Ureter (tissue), 1 donor: ENCODE results near the gene CHMP5. TPM values are rescaled to one million over a fixed set of nuclear protein-coding genes. Genes with fewer than 3 reads are reported as not detected.
A peak's percentile ranks its signal among the peaks of the same experiment; 100 is the strongest.

Experiments used
- DNase-seq: peaks from one replicate; pipeline ENCODE4 v3.0.0-alpha.2; 2020; ENCODE audit warnings: low spot score
- total RNA-seq: library from RNA; stranded (reverse); gene quantifications from one replicate; pipeline ENCODE4 v1.2.4, GENCODE V29; 2023
- donor health status: DM: yes; HTN: yes; CAD: no.

Gene CHMP5
- total RNA-seq, 1 donor from 2014 or later, result 53.4 TPM

GRCh38 chr9:33242609-33243134 lies 22.2 kb upstream of the CHMP5 start:
- no peak for DNase-seq

GRCh38 chr9:33244137-33244784 lies 20.6 kb upstream of the CHMP5 start:
- no peak for DNase-seq

DNA sequence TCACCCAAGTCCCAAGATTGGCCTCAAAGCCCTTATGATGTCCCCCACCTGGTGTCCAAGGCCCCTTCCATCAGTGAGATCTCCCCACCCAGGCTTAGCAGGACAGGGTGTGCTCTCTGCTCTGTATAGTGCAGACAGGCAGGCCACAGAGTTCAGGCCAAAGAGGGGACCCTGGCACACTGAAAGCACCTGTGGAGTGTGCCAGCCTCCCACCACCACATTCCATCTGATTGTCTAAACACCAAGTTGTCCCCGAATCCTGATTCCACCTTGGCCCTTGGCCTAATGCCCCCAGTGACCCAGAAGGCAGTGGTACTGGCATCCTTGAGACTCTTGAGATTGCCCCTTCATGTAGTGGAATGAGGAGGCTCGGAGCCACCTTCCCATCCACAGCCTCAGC lies 19.5 kb upstream of the CHMP5 start:
- DNase-seq, result no peak

DNA sequence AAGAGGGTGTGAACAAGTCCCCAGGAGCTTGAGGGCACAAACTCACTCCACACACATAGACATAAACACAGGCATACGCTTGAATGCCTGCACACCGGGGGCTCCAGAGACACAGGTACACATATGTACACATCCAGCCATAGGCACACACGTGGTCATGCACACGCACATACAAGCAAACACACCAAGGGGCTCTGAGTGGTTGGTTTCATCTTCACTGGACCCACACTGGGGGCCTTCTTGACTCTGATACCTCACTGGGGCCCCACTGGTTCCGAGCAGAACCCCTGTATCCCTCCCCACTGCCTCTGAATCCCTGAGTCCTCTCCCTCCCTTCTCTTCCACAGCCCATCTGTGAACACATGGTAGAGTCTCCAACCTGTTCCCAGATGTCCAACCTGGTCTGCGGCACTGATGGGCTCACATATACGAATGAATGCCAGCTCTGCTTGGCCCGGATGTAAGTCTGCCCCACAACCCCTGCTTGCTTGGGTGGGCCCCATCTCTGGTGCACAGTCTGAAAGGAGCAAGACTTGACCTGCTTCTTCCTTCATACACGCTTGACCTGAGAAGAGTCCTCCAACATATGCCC lies 18.5 kb upstream of the CHMP5 start:
- no peak for DNase-seq

GRCh38 chr9:33248606-33249005 lies 16.2 kb upstream of the CHMP5 start:
- DNase-seq, result no peak

DNA sequence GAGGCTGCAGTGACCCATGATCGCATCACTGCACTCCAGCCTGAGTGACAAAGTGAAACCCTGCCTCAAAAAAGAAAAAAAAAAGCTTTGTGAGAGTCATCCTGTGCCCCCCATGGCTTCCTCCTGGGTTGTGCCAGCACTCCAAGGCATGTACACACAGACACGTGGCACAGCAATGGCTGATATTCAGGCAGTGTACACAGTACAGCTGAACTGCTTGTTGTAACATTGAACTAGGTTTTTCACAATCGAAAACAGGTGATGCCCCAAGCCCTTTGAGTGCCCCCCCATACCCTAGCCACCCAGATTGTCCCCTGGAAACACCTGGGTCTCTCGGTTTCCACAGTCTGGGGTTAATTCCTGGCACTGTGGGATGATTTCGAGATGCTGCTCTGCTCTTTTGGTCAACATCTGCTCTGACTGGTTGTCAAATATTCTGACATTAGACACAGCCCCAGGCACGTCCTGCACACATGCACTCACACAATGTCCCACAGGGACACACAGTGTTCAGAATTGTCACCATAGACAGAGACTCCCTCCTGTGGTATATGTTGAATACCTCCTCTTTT lies 15.7 kb upstream of the CHMP5 start:
- DNase-seq, result no peak

- no peak for DNase-seq
Measured at GRCh38 chr9:33249983-33250382, 14.9 kb upstream of the CHMP5 start.

- DNase-seq, result no peak
Measured at GRCh38 chr9:33250458-33250995, 14.3 kb upstream of the CHMP5 start.

DNA sequence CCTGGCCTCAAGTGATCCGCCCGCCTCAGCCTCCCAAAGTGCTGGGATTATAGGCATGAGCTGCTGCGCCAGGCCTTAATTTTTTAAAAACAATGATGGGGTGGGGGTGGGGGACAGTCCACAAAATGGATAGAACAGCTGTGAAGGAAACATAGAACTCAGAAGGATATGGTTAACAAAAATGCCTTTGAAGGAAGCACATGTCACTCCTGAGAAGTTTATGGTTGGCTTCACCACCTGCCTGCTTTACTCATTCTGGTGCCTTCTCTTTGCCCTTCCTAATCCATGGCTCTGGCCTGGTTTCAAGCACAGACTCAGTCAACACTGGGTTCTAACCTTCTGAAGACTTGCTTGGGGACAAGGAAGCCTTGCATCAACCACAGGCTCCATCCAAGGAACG lies 10.6 kb upstream of the CHMP5 start:
- no peak for DNase-seq

DNA sequence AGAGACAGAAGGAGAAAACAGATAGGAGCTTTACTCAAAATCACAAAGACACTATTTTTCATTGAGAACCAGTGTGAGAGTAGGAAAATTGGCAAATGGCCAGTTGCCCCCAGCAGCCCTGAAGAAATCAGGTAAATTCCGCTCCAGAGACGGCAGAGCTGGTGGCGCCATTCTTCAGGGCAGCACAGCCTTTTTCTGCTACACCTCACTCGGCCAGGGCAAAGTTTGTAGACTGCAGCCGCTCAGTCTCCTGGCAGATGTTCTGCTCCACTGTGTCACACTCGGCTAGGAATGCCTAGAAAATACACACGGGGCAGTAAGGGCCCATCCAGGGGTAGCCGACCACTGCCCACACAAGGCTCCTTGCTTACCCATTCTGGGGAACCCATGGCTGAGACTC lies 9.8 kb upstream of the CHMP5 start:
- no peak for DNase-seq

DNA sequence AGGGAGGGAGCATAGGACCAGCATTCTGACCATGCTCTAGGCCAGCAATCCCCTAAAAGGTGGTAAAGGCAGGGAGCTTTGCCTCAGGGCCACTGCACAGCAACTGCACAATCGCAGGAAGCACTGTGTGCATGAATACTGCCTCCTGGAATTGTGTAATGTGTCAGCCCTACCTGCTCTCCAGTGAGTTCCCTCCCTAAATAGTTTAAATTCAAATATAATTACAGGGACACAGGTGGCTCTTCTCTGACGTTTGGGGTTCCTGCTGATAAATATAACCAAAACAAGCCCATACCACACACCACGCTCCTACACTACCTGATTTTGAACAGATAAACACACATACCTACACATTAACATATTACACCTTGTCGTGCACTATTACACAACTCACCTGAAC lies 9.4 kb upstream of the CHMP5 start:
- DNase-seq, result no peak

DNA sequence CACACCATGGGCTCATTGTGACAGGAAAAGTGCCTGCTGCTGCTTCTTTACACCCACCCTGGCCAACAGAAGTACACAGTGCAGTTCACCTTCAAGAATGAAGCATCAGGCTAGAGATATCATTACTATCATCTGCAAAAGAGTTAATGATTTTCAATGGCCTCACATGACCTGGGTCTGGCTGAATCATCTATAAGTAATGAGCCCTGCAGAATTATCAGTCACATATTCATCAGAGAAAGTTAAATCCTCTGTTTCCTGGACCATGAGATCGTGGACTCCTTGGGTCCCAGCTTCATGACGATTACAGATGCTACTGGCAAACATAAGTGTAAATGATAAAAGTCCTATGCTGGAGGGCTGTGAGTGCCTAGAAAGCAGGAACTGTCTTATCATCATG lies 8.6 kb upstream of the CHMP5 start:
- no peak for DNase-seq

- no peak for DNase-seq
Measured at GRCh38 chr9:33257276-33257675, 7.6 kb upstream of the CHMP5 start.

GRCh38 chr9:33260372-33260771 lies 4.5 kb upstream of the CHMP5 start:
- no peak for DNase-seq

GRCh38 chr9:33263131-33264002 lies 1.5 kb upstream of the CHMP5 start:
- DNase-seq, result no peak

GRCh38 chr9:33264003-33264472 lies 811 bp upstream of the CHMP5 start:
- DNase-seq, result peak; percentile 73

DNA sequence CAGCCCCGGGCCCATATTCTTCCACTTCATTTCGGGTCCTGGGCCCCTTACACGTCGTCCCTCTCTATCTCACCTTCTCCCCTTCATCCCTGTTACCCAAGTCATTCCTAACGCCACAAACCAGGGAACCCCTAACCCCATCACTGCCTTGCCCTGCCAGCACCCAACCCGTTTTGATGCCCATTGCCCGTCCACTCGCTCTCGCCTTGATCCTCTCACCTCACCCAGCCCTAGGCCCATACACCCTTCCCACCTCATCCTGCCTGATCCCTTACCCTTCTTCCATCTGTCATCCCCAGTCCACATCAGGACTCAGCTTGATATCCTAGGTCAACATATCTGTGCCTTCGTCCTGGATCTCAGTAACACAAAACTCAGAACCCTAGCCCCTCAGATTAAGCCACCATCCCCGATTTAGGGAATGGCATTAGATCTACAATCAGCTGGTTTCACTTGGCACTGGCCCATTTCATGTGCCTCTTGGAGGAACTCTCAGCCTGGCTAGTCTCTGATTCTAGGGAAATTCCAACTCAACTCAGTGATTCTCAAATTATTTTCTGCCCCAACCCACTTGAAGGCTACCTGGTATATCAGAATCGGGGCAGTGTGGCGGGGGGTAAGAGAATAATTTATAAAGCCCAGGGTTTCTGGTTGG lies 489 bp downstream of the CHMP5 start:
- peak; percentile 49 for DNase-seq

GRCh38 chr9:33267151-33267767 lies 2.4 kb downstream of the CHMP5 start:
- no peak for DNase-seq

DNA sequence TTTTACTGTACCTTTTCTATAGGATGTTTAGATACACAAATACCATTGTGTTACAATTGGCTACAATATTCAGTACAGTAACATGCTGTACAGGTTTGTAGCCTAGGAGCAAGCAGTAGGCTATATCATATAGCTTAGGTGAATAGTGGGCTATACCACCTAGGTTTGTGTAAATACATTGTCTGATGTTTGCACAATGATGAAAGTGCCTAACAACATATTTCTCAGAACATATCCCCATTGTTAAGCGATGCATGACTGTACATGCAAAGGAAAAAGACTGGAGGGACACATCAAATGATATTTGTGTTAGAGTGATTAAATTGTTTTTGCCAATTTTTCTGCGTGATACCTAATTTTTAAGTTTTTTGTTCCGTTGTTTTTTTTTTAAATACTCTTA lies 5.3 kb downstream of the CHMP5 start:
- DNase-seq, result no peak

DNA sequence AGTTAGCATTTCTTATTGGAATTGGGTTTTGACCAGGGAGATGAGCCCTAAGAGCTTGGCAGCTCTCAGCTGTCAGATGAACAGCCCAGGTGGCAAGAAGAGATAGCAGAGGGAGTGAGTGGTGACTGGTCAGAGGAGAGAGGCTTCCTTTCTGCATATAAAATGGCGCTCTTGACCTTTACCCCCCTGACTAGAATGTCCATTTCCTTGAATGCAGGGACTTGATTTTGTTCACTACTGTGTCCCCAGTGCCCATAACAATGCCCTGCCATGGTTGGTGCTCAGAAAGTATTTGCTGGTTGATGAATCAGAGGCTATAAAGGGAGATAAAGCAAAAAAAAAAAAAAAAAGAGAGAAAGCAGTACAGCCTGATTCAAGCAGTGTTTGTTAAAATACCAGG lies 7.2 kb downstream of the CHMP5 start:
- no peak for DNase-seq
